ENCODE results near the gene GRM4. TPM values are rescaled to one million over a fixed set of nuclear protein-coding genes. Genes with fewer than 3 reads are reported as not detected.
A peak's percentile ranks its signal among the peaks of the same experiment; 100 is the strongest.

The GRM4 gene
- total and polyA plus RNA-seq, 10 donors, result 0.02 to 0.26 (median 0.09) TPM; not detected in 3

GRCh38 chr6:33998660-33999059, 147.2 kb downstream of the GRM4 start:
- WGBS, 5 donors, result 93 to 96% (median 96%) methylated on average over 5 of the region's 5 CpGs
- Histone ChIP-seq H3K4me1 (peaks cover 0 to 13% (median 7%) of the 10 kb centered on the region in 6 donors), H3K9me3 (peaks cover 0 to 11% (median 7%) of the 10 kb centered on the region in 8 donors), H3K27ac (no peak overlapping the region), H3K27me3 (replicated peaks in 1 of 7) (peaks cover 0 to 19% (median 0%) of the 10 kb centered on the region in 7 donors), H3K36me3 (no peaks in the 10 kb centered on the region), H3K4me3 (no peak overlapping the region)
- intact Hi-C loops (cut with DNase I; ENCODE audit: low total_unique reads), result no loop called here
- DNase-seq, result peak; percentile 6
- TF ChIP-seq POLR2AphosphoS5 (IDR thresholded peaks at IDR 0.05) (no peak), CTCF (IDR thresholded peaks at IDR 0.05 in 8 of 11, conservative IDR thresholded peaks at IDR 0.05 in 3 of 11) (no peak), POLR2A (IDR thresholded peaks at IDR 0.05) (no peak)

DNA sequence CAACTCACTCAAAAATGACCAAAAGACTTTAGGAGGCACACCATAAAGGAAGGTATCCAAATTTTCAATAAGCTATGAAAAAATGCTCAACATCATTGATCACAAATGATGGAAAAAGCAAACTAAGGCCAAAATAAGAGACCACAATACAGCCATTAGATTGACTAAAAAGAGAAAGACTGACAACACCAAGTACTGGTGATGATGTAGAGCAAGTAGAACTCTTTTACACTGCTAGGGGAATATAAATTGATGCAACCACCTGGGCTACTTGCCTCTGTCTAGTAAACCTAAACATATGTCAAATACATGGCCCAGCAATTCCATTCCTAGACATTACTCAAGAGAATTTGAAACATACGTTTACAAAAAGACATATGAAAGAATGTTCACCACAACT, 148.6 kb downstream of the GRM4 start:
- WGBS, 5 donors, result 83 to 93% (median 91%) methylated on average over 1 of the region's 1 CpG
- Histone ChIP-seq H3K4me3 (no peak overlapping the region), H3K27ac (no peak overlapping the region), H3K9me3 (peaks cover 0 to 11% (median 7%) of the 10 kb centered on the region in 8 donors), H3K27me3 (replicated peaks in 1 of 7) (peaks cover 0 to 26% (median 0%) of the 10 kb centered on the region in 7 donors), H3K36me3 (no peaks in the 10 kb centered on the region), H3K4me1 (peaks cover 0 to 13% (median 7%) of the 10 kb centered on the region in 6 donors)
- no peak for DNase-seq
- intact Hi-C loops (cut with DNase I; ENCODE audit: low total_unique reads), result no loop called here
- TF ChIP-seq POLR2A (IDR thresholded peaks at IDR 0.05) (no peak), POLR2AphosphoS5 (IDR thresholded peaks at IDR 0.05) (no peak), CTCF (IDR thresholded peaks at IDR 0.05 in 8 of 11, conservative IDR thresholded peaks at IDR 0.05 in 3 of 11) (no peak)

- WGBS, 5 donors, result 62 to 73% (median 68%) methylated on average over 5 of the region's 5 CpGs
- intact Hi-C loops (cut with DNase I; ENCODE audit: low total_unique reads), result no loop called here
Observed at GRCh38 chr6:33996120-33996475, 149.8 kb downstream of the GRM4 start.

More at GRCh38 chr6:33996120-33996475, 149.8 kb downstream of the GRM4 start:
- peaks cover 0 to 19% (median 0%) of the 10 kb centered on the region in 7 donors for H3K27me3 ChIP-seq (replicated peaks in 1 of 7)
- no peaks in the 10 kb centered on the region for H3K36me3 ChIP-seq
- DNase-seq, result peak; percentile 35
- H3K9me3 ChIP-seq, result peaks cover 0 to 11% (median 7%) of the 10 kb centered on the region in 8 donors
- TF ChIP-seq POLR2A (IDR thresholded peaks at IDR 0.05) (no peak), CTCF (IDR thresholded peaks at IDR 0.05 in 8 of 11, conservative IDR thresholded peaks at IDR 0.05 in 3 of 11) (no peak), POLR2AphosphoS5 (IDR thresholded peaks at IDR 0.05) (no peak)
- peak overlapping the region in 1 of 8 donors; percentile 45 for H3K27ac ChIP-seq
- no peak overlapping the region for H3K4me3 ChIP-seq
- H3K4me1 ChIP-seq, result peaks cover 0 to 13% (median 7%) of the 10 kb centered on the region in 6 donors
